MCF 10A (cell line): ENCODE data around the gene ARL15. TPM values are rescaled to one million over a fixed set of nuclear protein-coding genes. Genes with fewer than 3 reads are reported as not detected.
A peak's percentile ranks its signal among the peaks of the same experiment; 100 is the strongest.

ENCODE experiments used
- BruUV-seq: library from RNA; stranded (reverse); fragments of 400-500 nt; replicated peaks from 2 replicates; lab custom pipeline; 2021; lab: Mats Ljungman, UMichigan
- CTCF ChIA-PET: fragments of 300-600 bp; sonication (Branson Sonifier 250); formaldehyde crosslinking; extraction: SDS; loops from one replicate; lab custom pipeline; 2021; ENCODE audit warnings: antibody characterized with exemption, inconsistent platforms; lab: Yijun Ruan, JAX
- POLR2A ChIA-PET: fragments of 300-600, 350-650 bp; sonication (Branson Sonifier 250); formaldehyde crosslinking; extraction: SDS; loops from one replicate; lab custom pipeline; 2020; ENCODE audit warnings: antibody characterized with exemption, inconsistent platforms; lab: Yijun Ruan, JAX
- DNase-seq: peaks from one replicate; pipeline ENCODE4 v3.0.0-alpha.2; 2018; ENCODE audit not compliant: unreplicated experiment
- H3K27ac Mint-ChIP-seq: one replicate; pipeline ENCODE4 v1.8.0; 2022; ENCODE audit warnings: mild to moderate bottlenecking, low read depth, mixed read lengths; ENCODE audit not compliant: unreplicated experiment
- H3K27me3 Mint-ChIP-seq: one replicate; pipeline ENCODE4 v1.8.0; 2022; ENCODE audit warnings: mixed read lengths; ENCODE audit not compliant: insufficient read depth, unreplicated experiment
- H3K36me3 Mint-ChIP-seq: one replicate; pipeline ENCODE4 v1.8.0; 2022; ENCODE audit warnings: mild to moderate bottlenecking, moderate library complexity, mixed read lengths; ENCODE audit not compliant: insufficient read depth, unreplicated experiment
- H3K4me1 Mint-ChIP-seq: one replicate; pipeline ENCODE4 v1.8.0; 2022; ENCODE audit warnings: mixed read lengths; ENCODE audit not compliant: insufficient read depth, unreplicated experiment
- H3K4me3 Mint-ChIP-seq: one replicate; pipeline ENCODE4 v1.8.0; 2022; ENCODE audit warnings: mild to moderate bottlenecking, moderate library complexity, mixed read lengths; ENCODE audit not compliant: unreplicated experiment
- H3K9me3 Mint-ChIP-seq: one replicate; pipeline ENCODE4 v1.8.0; 2022; ENCODE audit warnings: mixed read lengths; ENCODE audit not compliant: unreplicated experiment
- intact Hi-C: fragments of 100-400 bp; cut with micrococcal nuclease; formaldehyde crosslinking; loops from 2 replicates; pipeline ENCODE4 v1.14.1; 2022
- total RNA-seq: library from RNA; stranded (reverse); gene quantifications from 2 replicates; pipeline ENCODE4 v1.2.3, GENCODE V29; 2022
- TF ChIP-seq, protein P1 (sequence below): fragments of 200-600 bp; IDR thresholded peaks from one replicate; pipeline ENCODE4 v1.8.0; 2022; ENCODE audit warnings: antibody characterized with exemption, mild to moderate bottlenecking; ENCODE audit not compliant: unreplicated experiment

ARL15 gene
- total RNA-seq, 1 experiment from 2014 or later: 11.3 TPM

- H3K27ac Mint-ChIP-seq: no peak overlapping the region
- no peaks in the 10 kb centered on the region for H3K9me3 Mint-ChIP-seq
- peaks cover 28% of the 10 kb centered on the region for H3K4me1 Mint-ChIP-seq
- H3K27me3 Mint-ChIP-seq: no peaks in the 10 kb centered on the region
- DNase-seq: no peak
- H3K36me3 Mint-ChIP-seq: peaks cover 5% of the 10 kb centered on the region
- intact Hi-C loops: no loop called here
- POLR2A ChIA-PET: interaction anchor here (0.6 to 1.4 kb wide), 3 partner anchors 13 to 266 kb away, joined by 3 to 4 read pairs (median 3); no protein-coding TSS in a partner anchor
- CTCF ChIA-PET: interaction anchor here (0.6 to 1.3 kb wide), 4 partner anchors 42 to 865 kb away, joined by 3 to 6 read pairs (median 4); no protein-coding TSS in a partner anchor
- TF ChIP-seq, protein P1, sequence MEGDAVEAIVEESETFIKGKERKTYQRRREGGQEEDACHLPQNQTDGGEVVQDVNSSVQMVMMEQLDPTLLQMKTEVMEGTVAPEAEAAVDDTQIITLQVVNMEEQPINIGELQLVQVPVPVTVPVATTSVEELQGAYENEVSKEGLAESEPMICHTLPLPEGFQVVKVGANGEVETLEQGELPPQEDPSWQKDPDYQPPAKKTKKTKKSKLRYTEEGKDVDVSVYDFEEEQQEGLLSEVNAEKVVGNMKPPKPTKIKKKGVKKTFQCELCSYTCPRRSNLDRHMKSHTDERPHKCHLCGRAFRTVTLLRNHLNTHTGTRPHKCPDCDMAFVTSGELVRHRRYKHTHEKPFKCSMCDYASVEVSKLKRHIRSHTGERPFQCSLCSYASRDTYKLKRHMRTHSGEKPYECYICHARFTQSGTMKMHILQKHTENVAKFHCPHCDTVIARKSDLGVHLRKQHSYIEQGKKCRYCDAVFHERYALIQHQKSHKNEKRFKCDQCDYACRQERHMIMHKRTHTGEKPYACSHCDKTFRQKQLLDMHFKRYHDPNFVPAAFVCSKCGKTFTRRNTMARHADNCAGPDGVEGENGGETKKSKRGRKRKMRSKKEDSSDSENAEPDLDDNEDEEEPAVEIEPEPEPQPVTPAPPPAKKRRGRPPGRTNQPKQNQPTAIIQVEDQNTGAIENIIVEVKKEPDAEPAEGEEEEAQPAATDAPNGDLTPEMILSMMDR: no peak
- BruUV-seq: no TSS peak
- H3K4me3 Mint-ChIP-seq: no peak overlapping the region
Observed at GRCh38 chr5:54305737-54306136, 4.6 kb downstream of the ARL15 start.

GRCh38 chr5:54304040-54304439 lies 6.3 kb downstream of the ARL15 start:
- H3K4me1 Mint-ChIP-seq: peaks cover 35% of the 10 kb centered on the region
- no peak overlapping the region for H3K4me3 Mint-ChIP-seq
- H3K9me3 Mint-ChIP-seq: no peaks in the 10 kb centered on the region
- ChIA-PET CTCF (no interaction called here), POLR2A (no interaction called here)
- H3K36me3 Mint-ChIP-seq: no peaks in the 10 kb centered on the region
- TF ChIP-seq, protein P1: no peak
- no peak for DNase-seq
- BruUV-seq: no TSS peak
- intact Hi-C loops: no loop called here
- H3K27me3 Mint-ChIP-seq: no peaks in the 10 kb centered on the region
- H3K27ac Mint-ChIP-seq: no peak overlapping the region

- no peaks in the 10 kb centered on the region for H3K36me3 Mint-ChIP-seq
- H3K9me3 Mint-ChIP-seq: no peaks in the 10 kb centered on the region
- no TSS peak for BruUV-seq
- TF ChIP-seq, protein P1: no peak
- no peaks in the 10 kb centered on the region for H3K27me3 Mint-ChIP-seq
- ChIA-PET CTCF (interaction anchor here (0.6 to 1.0 kb wide), 3 partner anchors 58 to 141 kb away, joined by 3 read pairs; no protein-coding TSS in a partner anchor), POLR2A (interaction anchor here (1.3 to 2.5 kb wide), 3 partner anchors 8 to 9 kb away, joined by 3 to 8 read pairs (median 5); partner anchors contain the start of gene ARL15)
- no peak overlapping the region for H3K4me3 Mint-ChIP-seq
- no peak overlapping the region for H3K27ac Mint-ChIP-seq
- peaks cover 27% of the 10 kb centered on the region for H3K4me1 Mint-ChIP-seq
- peak; percentile 64 for DNase-seq
- intact Hi-C loops: no loop called here
Observed at GRCh38 chr5:54302267-54302687, 8.1 kb downstream of the ARL15 start.

DNA sequence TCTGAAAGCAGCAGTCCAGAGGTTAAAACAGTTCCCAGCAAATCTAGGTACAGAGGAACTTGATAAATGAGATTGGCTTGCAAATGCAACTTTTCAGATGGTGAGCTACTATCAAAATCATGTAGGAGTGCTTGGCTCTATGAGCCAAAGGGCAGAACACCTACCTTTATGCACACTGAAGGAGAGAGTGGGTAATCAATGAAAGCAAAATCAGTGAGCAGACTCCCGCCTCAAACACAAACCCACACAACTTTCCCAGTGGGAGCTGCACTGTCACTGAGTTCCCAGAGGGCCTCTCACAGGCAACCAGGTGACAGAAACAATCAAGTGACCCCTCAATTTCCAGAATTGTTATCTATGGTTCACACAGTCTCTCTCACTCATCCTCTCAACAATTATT lies 8.5 kb downstream of the ARL15 start:
- Mint-ChIP-seq H3K27ac (no peak overlapping the region), H3K27me3 (no peaks in the 10 kb centered on the region), H3K4me1 (peaks cover 26% of the 10 kb centered on the region), H3K9me3 (no peaks in the 10 kb centered on the region), H3K36me3 (no peaks in the 10 kb centered on the region), H3K4me3 (no peak overlapping the region)
- no peak for DNase-seq
- ChIA-PET CTCF (interaction anchor here (0.6 to 1.0 kb wide), 2 partner anchors 101 to 142 kb away, joined by 3 read pairs; no protein-coding TSS in a partner anchor), POLR2A (interaction anchor here (1.3 to 2.5 kb wide), 3 partner anchors 9 to 10 kb away, joined by 3 to 8 read pairs (median 5); partner anchors contain the start of gene ARL15)
- no TSS peak for BruUV-seq
- TF ChIP-seq, protein P1: no peak
- intact Hi-C loops: no loop called here
